CD4-positive, alpha-beta T cell treated with Interleukin-1 beta for 1 hour (primary cell): ENCODE results near the gene MED13L.
"Not testable (repeated sequence)": the region's sequence is repeated elsewhere in the genome, so short reads cannot be mapped to it uniquely, and the experiment has no call there.

Experiments
- DNase-seq, 2 donors: peaks; one replicate each; pipeline ENCODE4 v3.0.0-alpha.2; 2020 to 2022

The MED13L gene

DNA sequence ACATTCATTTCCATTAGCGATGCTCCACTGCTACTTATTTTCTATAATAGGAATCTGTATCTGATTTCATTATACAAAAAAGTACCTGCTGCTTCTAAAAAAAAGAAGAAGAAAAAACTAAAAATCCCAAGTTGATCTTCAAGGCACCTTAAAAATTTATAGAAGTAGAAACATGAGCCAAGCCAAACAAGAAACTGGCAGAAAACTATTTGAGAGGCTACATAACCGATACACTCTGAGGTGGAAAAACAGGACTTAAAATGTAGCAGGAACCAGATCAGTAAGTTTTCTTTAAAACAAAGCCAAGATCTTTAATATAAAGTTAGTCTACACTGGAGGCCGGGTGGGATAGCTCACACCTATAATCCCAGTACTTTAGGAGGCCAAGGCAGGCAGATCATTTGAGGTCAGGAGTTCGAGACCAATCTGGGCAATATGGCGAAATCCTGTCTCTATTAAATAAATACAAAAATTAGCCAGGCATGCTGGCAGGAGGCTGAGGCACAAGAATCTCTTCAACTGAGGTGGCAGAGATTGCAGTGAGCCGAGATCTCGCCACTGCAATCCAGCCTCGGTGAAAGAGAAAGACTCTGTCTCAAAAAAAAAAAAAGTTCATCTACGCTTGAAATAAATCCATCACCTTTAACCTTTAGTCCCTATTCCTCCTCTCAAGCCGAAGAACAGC lies 278.6 kb downstream of the MED13L start:
- no peak for DNase-seq

DNA sequence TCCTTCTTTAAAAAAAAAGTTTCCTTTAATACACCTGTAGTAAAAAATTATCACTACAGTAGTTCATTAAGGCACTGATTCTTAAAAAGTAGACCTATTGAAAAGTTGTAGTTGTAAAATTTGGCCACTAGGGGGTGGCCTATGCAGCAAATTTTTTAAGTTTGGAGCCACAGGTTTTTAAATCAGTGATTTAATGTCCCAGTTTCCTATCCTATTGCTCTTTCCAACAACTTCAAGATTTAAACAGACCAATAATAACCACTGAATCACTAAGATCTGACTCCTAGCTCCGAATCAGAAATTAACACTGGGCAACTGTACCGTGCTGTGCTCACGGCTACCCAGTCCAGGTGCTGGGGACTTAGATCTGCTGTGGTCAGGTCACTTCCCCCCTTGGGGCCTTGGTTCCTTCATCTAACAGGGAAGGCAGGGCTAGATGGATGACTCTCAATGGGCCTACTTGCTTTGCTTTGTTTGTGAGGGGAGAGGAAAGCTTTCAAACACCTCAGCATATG lies 279.3 kb downstream of the MED13L start:
- peak in 1 of 2 donors; percentile 40 for DNase-seq

DNA sequence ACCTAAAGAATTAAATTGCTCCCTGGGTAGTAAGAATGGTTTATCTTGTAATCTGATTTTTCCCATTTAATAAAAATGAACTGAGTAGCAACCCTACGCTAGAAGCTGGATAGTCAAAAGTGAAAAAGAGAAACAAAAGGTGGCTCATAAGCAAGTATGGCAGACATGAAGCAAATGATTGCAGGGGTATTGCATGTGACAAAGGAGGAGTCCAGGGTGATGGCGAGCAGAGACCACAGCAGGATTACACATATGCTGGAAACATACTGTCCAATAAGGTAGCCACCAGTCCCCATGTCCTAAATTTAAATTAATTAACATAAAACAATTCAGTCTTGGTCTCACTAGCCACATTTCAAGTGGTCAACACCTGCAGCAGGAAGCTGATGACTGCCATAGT lies 283.8 kb downstream of the MED13L start:
- no peak for DNase-seq

DNA sequence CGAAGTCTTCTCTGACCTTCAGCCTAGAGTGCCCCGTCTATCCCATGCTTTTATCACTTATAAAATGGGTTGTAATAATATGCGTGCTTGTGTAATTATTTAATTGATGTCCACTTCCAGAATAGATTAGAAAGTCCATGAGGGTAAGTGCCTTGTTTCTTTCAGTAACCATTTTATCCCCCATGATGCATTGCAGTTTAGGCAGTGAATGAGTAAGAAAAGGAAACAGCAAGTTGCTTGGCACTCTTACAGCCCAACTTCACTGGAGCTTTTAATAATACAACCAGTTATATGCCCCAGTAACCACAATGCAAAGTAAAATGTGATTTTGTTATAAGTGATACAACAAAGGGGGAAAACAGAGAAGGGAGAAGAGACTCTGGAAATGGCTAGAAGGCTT lies 287.3 kb downstream of the MED13L start:
- no peak for DNase-seq

DNA sequence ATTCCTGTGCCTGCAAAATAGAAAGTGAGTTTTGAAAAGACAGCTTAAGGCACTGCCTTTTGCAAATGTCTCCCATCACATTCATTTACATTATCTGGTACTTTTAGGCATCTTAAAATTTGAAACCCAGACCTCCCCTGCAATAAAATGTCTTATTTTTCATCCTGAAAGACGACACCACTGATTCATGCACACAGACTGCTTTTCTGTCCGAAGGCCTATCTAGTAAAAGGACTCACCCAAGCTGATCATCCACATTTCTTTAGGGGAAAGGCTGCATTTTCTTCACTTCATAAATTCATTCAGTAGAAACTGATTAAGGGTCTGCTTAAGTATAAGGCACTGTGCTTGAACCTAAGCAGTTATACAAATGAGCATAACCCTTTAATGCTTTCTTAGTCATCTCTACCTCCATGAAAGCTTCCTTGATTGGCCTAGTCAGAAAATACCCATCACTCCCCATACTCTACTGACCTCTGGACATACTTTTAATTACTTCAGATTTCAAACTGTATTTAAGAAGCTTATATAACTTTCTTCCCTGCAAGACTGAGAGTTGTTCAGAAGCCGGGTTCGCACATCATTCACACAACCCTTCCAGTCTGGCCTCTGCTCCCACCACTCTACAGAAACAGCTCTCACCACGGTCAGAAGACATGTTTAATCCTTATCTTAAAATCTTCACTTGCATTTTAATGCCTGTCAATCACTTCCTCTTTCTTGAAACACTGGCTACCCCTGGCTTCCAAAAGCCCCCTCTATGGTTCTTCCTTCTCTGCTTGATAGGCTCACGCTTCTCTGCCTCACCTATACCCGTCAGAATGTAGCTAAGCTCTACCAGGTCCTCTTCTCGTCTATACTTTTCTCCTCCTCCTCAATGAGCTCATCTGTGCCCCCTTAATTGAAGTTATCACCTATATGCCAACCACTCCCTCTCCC lies 288.6 kb downstream of the MED13L start:
- no peak for DNase-seq

DNA sequence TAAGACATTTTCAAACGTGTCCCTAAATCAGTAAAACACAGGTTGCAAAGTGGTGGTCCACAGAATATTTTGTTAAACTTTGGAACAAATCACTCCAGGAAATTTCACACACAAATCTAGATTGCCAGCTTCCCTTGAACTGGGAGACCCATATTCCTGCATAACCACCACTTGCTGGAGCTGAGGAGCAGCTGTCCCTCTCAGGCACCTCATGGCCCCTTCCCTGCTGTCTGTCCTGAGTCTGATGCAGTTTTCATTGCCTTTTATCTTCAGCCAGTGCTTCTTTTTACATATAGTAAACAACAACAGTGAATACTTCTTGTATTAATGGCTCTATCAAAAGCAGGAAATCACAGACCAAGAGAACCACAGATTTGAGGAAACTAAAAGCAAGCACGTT lies 289.3 kb downstream of the MED13L start:
- DNase-seq = no peak

DNA sequence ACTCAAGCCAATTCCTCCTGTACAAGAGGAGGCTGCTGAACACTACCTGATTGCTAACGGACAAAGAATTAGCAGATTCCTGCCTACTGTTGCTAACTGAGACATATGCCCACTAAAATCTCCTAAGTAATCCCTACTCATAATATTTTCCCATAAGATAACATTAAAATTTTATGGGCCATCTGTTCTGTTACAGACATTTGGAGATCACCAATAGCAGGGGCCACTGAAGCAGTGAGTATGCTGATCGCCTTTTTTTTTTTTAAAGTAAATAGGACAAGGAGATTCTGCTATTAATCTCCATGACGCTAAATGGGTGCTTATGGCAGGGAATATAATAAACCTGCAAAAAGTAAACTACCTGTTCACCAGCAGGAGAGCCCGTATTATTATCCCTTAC lies 292.9 kb downstream of the MED13L start:
- DNase-seq = no peak

DNA sequence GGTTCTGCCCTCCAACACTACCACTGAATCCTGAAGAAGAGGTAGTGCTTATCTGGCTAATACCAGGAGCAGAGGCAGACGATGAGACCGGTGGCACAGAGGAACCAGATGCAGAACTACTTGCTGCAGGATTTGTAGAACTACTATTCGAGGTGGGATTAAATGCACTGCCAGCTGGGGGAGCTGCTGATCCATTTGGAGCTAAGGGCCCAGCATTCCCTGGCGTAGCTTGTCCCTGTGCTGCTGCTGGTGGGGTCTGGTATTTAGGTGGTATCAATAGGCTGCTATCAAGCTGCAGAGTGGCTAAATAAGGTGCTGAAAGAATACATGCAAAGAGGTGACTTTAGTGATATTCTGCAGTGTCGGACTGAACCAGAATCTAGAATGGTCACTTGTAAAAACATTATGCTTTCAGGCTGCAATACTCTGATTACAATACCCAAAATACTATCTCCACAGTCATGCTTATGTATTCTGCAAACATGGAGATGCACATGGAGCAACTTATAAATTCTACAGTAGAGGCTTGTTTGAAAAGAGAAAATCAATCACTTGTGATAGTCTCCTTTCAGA lies 294.2 kb downstream of the MED13L start:
- no peak for DNase-seq

DNA sequence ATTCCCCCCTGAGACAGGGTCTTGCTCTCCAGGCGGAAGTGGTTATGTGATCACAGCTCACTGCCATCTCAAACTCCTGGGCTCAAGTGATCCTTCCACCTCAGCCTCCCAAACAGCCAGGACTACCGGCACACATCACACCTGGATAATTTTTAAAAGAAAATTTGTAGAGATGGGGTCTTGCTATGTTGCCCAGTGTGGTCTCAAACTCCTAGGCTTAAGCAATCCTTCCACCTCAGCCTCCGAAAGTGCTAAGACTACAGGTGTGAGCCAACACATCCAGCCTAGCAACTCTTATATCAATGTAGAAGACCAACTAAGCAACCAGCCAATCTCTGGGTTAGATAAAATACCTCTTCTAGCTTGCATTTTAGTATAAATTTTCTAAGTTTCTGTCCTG lies 297.2 kb downstream of the MED13L start:
- no peak for DNase-seq

DNA sequence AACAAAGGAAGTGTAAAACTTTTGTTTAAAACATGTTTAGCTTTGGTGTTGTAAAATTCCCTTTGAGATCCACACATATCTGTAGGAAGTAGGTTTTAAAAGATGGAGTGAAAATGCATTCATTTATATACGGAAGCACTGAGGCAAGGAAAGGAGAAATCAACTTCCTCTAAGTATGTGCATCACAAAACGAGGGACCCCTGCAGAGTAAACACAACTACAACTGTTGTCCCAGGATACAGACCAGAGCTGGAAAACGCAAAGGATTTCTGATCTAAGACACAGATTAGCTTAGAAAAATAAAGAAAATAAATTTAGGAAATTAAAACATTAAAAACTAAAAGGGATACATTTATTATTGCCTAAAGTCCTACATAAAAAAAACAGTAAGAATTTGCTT lies 297.6 kb downstream of the MED13L start:
- no peak for DNase-seq

DNA sequence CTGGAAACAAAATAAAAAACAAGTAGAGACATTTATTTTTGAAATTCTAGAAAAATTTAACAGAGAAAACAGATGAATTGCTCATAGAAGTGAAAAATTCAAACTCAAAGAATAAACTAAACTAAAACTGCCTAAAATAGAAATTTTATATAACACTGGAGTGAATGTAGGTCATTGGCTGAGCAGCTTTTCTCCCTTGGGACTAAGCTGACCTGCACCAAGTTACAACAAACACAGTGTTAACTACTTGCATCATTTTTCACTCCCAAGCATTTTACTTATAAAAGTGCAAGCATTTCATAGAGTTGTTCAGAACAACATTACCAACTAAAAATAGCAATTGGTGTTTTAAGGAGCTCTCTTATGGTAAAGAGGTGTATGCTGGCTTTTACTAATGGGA lies 298.1 kb downstream of the MED13L start:
- DNase-seq = no peak

DNA sequence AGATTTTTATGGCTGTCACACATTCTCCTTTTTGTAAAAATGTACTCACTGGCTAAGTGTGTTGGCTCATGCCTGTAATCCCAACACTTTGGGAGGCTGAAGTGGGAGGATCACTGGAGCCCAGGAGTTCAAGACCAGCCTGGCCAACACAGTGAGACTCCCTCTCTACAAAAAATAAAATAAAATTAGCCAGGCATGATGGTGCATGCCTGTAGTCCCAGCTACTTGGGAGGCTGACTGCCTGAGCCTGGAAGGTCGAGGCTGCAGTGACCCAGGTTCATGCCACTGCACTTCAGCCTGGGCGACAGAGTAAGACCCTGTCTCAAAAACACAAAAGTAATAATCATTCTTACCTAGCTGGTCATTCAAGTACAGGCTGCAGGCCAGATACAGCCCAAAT lies 300.7 kb downstream of the MED13L start:
- DNase-seq = not testable (repeated sequence)

DNA sequence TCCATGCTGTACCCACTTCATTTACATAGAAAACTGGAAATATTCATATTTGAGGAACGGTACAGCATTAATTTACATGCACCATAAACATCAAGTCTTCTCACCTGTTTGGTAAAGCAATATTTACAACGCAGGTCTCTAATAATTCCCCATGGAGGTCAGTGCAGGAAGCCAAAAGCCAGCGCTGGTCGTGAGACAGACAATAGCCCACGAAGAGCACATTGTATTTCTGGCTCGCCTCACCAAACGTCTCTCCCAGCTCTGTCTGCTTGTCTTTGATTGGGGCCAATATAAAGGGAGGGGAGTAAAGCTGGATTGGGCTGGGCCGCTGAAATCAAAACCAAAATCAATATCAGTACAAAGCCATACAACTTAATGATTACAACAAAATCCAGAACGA lies 302.1 kb downstream of the MED13L start:
- DNase-seq = no peak

DNA sequence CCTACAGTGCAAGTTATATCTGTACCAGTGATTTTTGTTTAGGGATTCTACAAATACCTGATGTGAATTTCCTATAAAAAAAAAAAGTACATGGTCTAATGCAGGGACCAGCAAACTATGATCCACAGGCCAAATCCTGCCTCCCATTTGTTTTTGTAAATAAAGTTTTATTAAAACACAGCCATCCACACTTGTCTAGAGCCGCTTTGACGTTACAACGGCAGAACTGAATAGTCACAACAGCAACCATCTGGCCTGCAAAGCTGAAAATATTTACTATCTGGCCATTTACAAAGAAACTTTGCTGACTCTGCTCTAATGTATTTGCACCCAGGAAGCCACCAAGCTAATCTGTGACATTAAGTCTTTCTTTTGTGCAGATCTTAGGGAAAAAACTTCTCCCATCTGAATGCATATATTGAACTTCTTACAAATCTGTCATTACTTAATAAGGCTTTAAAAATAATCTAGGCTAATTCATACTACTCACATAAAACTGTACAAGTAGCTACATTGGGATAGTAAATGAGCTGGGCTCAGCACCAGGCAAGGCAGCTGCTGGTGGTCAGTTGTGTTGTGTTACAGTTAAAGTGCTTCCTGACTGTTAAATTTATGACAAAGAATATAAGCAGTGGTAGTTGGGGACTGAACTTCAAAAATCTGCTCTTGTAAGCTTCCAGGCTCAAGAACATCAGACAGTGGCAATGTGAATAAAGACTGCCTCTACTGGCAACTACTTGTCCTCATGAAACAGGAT lies 303.3 kb downstream of the MED13L start:
- no peak for DNase-seq

DNA sequence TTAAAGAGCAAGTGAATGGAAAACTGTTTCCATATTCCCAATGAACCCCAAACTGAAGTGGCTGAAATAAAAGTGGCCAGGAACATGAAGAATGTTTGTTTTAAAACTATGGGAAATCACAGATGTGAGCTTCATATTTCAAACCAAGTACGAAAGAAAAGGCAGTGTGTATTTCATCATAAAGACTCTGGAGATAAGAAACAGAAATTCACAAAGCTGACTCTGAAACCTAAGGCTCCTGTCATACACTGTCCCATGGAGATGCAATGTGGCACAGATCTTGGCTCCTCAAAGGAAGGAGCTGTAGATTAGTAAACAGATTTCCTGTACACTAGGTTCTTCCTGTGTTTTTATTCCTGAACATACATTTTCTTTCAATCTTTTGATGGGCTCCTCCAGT lies 304.4 kb downstream of the MED13L start:
- DNase-seq = no peak

DNA sequence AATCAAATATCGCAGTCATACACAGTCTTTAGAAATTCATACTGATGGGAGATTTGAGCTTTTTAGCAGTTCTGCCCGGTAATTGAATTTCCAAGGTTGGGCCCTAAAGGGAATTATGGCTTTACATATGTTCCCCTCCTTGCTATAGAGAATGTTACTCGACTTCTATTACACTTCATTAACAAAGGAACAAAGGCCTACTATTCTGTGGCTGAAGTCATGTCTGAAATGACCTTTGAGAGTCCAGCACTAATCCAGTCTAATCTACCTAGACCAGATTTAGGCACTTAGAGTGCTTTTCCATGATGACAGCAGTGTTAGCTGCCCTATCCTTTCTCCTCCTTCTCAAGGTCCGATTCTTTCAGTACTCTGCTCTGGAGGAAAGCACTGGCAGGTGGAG lies 305.3 kb downstream of the MED13L start:
- DNase-seq = no peak

DNA sequence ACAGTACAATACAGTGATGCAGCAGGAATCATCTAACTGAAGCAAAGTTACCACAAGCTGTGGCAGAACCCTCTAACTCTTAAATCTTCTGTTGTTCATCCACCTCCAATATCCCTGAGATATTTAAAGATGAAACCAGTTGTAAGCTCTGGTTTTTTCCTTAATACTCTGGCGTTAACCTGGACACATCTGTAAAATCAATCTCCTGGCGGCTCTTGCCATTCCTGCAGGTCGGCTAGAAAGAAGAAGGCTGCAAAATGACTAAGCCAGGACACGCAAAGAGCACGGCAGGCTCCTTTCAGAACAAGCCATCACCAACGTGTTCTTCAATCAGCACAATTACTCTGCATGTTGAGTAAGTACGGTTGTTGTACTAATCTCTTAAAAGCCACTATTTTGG lies 309.3 kb downstream of the MED13L start:
- DNase-seq = no peak

DNA sequence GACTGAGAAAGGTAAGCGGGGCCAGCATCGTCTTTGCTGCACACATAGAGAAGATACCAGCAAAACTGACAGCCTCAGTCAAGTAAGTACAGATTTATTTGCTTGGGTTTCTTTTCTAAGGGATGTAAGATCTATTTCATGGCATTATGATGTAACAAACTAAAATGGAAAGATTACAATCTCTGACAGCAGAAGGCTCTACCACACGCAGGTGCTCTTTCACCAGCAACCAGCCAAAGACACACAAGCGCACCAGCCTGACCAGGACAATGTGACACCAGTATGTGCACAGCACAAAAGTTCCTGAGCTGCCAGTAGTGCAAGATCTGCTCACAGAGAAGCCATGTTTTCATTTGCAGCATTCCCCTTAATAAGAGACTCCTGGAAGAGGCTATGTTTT lies 311.1 kb downstream of the MED13L start:
- no peak for DNase-seq

DNA sequence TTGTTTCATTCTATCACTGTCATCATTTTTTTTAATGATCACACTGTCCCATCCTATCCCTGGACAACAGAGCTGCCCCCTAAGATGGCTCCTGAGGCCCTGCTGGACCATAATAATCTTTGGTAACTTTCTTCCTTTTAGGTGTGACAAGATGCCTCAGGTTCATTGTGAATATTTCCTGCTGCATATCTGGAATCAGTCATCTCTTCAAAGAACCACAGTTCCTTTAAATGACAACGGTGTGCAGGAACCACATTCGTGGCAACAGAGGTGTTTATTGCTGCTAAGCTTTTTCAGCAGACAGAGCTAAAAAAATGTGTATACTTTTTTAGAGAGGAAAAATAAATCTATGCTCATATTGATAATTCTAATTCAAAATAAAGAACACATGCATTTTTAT lies 312.9 kb downstream of the MED13L start:
- DNase-seq = no peak

DNA sequence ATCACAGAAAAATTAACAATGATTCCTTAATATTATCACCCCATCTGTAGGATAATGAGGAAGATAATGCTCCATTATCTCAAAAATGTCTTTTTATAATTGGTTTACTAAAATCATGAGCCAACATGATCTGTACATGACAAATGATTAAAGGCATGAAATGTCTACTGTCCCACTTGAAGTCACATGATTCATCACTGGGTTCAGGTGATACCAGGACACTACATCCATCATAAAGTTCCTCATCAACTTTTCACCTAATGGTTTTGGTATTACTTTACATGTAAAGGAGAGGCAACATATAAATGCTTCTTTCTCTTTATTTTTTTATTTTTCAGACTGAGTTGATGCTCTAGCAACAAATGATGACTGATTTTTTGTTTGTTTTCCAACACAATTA lies 313.3 kb downstream of the MED13L start:
- DNase-seq = no peak

DNA sequence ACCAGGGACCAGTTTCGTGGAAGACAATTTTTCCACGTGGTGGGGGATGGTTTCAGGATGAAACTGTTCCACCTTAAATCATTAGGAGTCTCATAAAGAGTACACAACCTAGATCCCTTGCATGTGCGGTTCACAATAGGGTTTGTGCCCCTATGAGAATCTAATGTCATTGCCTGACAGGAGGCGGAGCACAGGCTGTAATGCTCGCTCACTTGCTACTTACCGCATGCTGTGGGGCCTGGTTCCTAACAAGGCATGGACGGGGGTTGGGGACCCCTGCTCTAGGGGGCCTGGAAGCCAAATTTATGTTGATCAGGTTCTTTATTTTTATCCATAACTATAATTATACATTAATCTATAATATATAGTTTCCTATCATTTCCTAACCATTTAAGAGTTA lies 315.3 kb downstream of the MED13L start:
- DNase-seq = no peak

DNA sequence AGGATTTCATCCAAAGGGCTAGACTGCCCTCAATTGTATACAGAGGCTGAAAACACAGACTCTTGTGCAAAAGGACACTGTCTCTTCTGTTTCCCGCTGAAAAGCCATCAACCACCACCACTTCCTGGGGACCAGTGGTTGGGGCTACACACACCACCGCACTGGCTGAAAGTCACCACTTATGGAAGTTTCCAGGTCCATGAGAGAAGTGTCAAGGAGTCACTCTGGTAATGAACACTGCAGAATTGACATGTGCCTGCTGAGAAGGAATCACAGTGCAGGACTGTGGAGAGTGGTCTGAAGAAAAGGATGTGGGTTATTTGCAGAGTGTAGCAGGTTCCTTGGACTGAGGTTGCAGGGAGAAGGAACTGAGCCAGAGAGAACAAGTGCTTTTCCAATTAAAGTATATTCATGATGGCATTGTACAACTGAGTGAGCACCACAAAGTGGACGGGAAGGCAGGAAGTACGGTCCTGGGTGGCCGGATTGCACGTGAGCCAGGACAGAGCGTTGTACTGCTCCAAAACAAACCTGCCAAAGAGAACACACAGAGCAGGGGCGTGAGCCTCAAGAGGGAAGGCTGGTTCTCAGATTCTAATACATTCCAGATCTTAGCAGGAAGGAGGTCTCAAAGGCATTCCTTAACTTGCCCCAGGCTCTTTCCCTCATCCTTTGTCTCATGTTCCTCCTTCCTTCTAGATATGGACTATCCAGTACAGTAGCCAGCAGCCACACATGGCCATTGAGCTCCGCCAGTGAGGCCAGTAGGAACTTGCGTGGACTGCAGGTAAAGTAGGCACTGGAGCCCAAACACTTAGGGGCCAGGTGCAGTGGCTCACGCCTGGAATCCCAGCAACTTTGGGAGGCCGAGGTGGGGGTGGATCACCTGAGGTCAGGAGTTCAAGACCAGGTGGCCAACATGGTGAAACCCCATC lies 316.4 kb downstream of the MED13L start:
- DNase-seq = no peak
